GM12865 (cell line): ENCODE data around the gene PTCHD4.

Experiments
- DNase-seq: peaks from one replicate; pipeline ENCODE4 v3.0.0; 2010; ENCODE audit warnings: low read depth
- H3K4me3 ChIP-seq: 2 replicates; pipeline ENCODE4 v1.5.1; 2011; ENCODE audit warnings: mild to moderate bottlenecking, low read depth, low read length, control low read depth
- TF ChIP-seq, protein P1 (sequence below): IDR thresholded peaks from 2 replicates; pipeline ENCODE4 v1.5.1; 2011; ENCODE audit warnings: low read length, control low read depth, low read depth, inconsistent platforms; ENCODE audit not compliant: insufficient read depth; ENCODE audit errors: missing control alignments

PTCHD4 gene

DNA sequence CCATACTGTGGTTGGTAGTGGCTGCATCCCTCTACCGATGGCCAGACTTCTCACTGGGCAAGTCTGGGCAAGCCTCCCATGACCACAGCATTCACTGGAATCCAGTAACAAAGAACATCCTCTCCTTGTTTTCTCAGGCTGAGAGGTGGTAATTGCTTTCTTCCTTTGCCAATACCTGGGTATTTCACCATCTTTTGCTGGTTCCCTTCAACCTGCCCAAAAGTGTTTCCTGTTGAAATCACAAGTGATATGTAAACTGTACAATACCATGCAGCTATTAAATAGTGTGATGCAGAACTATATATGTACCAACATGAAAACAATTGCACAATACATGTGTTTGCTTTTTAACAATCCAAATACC lies at the start of gene PTCHD4:
Gene PTCHD4, minus strand, starts transcription at position 55 of the 364 bp plus-strand sequence. CDS start 42,240 bp downstream, outside the sequence.
- peak within 1 kb of the TSS; percentile 7; the same call in 1 of the 2 replicates for H3K4me3 ChIP-seq
- TF ChIP-seq, protein P1, sequence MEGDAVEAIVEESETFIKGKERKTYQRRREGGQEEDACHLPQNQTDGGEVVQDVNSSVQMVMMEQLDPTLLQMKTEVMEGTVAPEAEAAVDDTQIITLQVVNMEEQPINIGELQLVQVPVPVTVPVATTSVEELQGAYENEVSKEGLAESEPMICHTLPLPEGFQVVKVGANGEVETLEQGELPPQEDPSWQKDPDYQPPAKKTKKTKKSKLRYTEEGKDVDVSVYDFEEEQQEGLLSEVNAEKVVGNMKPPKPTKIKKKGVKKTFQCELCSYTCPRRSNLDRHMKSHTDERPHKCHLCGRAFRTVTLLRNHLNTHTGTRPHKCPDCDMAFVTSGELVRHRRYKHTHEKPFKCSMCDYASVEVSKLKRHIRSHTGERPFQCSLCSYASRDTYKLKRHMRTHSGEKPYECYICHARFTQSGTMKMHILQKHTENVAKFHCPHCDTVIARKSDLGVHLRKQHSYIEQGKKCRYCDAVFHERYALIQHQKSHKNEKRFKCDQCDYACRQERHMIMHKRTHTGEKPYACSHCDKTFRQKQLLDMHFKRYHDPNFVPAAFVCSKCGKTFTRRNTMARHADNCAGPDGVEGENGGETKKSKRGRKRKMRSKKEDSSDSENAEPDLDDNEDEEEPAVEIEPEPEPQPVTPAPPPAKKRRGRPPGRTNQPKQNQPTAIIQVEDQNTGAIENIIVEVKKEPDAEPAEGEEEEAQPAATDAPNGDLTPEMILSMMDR, result no peak
- DNase-seq, result peak; percentile 8

DNA sequence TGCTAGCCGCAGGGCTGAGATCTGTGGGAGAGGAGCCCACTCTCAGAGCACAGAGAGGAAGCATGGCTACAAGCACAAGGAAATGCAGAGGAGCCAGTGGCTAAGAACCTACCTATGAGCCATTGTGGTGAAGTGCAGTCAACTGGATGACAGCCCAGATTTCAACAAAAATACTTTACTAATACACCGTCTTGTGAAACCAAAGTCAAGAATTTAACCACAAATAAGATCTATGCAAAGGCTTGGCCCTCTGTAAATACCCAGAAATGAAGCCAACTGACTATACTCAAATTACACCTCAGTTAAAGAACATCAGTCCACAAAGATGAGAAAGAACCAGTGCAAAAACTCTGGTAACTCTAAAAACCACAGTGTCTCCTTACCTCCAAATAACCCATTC lies 40.1 kb upstream of the PTCHD4 start:
- no peak for DNase-seq
- TF ChIP-seq, protein P1, result no peak
- H3K4me3 ChIP-seq, result no peak overlapping the region

DNA sequence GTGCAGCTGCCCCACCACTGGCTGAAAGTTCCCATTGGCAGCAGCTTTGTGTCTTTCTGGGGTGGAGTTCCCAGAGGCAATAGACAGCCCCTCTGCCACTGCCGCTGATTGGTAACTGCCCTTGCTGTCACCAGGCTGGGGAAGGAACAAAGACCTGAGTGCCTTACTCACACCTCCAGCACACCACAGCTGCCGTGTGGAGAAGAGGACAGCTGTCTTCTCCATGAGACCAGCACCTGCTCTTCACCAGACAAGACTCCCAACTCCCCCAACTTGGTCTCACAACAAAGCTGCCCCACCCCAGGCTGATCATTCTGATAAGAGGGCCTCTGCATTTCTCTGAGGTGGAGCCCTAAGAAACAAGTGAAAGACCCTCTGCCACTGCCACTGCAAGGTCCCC lies 39.7 kb upstream of the PTCHD4 start:
- DNase-seq, result no peak
- TF ChIP-seq, protein P1, result no peak
- no peak overlapping the region for H3K4me3 ChIP-seq

DNA sequence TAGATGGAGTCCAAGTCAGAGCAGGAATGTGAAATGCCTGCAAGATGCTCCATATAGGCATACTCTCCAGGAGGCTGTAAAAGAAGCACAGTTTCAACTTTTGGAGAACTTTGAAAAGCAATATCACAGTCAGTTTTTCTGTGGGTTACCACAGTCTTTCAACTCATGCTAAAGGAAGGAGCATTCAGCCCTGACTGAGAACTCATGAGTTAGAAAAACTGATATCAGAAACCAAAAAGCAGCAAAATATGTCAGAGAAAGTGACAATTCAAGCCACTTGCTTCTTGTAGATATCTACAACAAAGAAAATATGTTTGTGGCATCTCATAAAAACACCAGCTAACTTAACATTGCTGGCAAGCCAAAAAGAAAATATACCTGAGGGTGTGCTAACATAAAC lies 36.1 kb upstream of the PTCHD4 start:
- no peak overlapping the region for H3K4me3 ChIP-seq
- DNase-seq, result no peak
- TF ChIP-seq, protein P1, result no peak

DNA sequence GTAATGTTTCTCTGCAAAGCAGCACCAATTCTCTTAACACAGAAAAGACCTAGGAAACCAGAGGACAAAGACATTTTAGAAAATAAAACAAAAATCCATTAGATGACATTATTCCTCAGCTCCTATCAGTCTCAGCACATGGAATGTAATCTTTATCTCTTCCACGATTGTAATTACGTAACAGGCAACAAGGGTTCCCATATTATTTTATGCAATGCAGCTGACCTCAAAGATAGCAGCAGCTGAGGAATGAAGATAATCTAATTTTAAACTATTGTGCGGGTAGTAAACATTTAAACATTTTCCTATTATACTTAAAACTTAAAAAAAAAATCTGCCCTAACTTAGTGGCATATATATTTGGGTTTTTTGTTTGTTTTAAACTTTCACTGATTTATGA lies 33.0 kb upstream of the PTCHD4 start:
- DNase-seq, result no peak
- TF ChIP-seq, protein P1, result no peak
- no peak overlapping the region for H3K4me3 ChIP-seq

DNA sequence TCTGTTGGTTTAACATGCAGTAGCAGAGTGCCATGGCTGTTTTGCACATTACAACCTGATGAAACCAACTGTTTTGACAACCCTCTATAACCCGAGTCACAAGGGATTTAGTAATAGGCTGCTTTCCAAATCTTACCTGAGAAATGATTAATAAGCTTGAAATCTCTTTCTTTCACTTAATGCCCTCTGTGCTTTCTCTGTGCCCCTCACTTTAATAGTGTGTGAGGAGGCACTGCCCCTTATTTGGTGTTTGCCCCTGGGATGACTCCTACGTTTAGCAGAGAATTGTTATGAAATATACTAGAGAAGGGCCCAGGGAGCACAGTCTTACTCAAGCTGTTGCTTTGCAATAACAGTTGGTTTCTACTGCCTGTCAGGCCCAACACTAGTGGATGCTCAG lies 31.0 kb upstream of the PTCHD4 start:
- H3K4me3 ChIP-seq, result no peak overlapping the region
- TF ChIP-seq, protein P1, result no peak
- DNase-seq, result no peak

DNA sequence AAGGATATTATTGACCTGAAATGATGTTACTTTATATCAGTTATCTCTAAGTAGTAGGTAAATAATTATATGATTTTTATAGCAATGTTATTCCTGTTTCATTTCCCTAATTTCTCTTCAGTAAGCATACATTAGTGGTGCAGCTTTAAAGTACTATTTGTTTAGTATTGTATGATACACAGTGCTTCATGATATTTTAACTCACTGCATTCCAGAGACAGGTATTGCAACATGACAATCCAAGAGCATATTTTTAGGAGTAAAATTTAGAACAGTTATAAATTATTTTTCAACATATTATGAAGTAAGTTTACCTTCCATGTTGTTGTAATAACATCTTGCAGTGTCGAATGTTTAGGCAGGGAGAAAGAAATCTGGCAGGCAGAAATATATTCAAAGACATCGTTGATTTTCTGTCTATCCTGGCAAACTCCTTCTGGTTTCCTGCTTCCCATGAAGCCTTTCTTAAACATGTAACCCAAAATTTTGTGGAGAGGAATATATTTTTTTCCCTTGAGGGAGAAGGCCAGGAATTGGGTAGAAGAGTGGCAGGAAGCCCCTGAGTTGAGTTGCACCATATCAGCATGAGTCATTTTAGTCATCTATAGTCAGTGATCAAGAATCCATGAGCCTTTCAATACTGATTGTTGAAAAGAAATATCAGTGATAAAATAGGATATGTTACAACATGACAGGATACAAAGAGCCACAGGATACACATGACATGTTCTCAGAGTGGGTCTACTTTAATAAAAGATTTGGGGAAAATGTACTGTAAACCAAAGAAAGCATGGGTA lies 29.0 kb upstream of the PTCHD4 start:
- DNase-seq, result no peak
- TF ChIP-seq, protein P1, result no peak

More for the DNA sequence above, 29.0 kb upstream of the PTCHD4 start:
- no peak overlapping the region for H3K4me3 ChIP-seq
